HepG2 (cell line): Measurements from ENCODE around the gene RTP5. TPM values are rescaled to one million over a fixed set of nuclear protein-coding genes. Genes with fewer than 3 reads are reported as not detected.

Source experiments
- EED ChIP-seq: sonication (generic); formaldehyde crosslinking; IDR thresholded peaks from 2 replicates; pipeline ENCODE4 v1.5.0; 2020; ENCODE audit warnings: mild to moderate bottlenecking, missing genetic modification reagents
- MBNL3 ChIP-seq: fragments of 250-450 bp; sonication (Bioruptor Pico); conservative IDR thresholded peaks from 2 replicates; pipeline ENCODE4 v1.8.0; 2022; ENCODE audit warnings: mild to moderate bottlenecking, inconsistent platforms
- NFKB2 ChIP-seq: sonication (generic); formaldehyde crosslinking; IDR thresholded peaks from 2 replicates; pipeline ENCODE4 v1.4.0; 2020; ENCODE audit warnings: missing genetic modification reagents, borderline replicate concordance
- PHB2 ChIP-seq: fragments of 450-650 bp; IDR thresholded peaks from 2 replicates; pipeline ENCODE4 v1.6.1; 2018; ENCODE audit not compliant: partially characterized antibody
- SKI ChIP-seq: fragments of 450-650 bp; IDR thresholded peaks from one replicate; pipeline ENCODE4 v1.6.1; 2018; ENCODE audit warnings: mild to moderate bottlenecking; ENCODE audit not compliant: partially characterized antibody
- YEATS2 ChIP-seq: sonication (generic); formaldehyde crosslinking; IDR thresholded peaks from 2 replicates; pipeline ENCODE4 v1.4.0; 2020; ENCODE audit warnings: missing genetic modification reagents, borderline replicate concordance
- ZNF343 ChIP-seq: sonication (generic); formaldehyde crosslinking; IDR thresholded peaks from 2 replicates; pipeline ENCODE4 v1.4.0; 2020; ENCODE audit warnings: mild to moderate bottlenecking, missing genetic modification reagents
- polyA plus RNA-seq, 8 experiments: library from polyadenylated mRNA; depleted of rRNA in 3 of 8; stranded (reverse) in 7 of 8; unstranded in 1 of 8; fragments of >200 nt; fragmentation: Illumina TruSeq in 4 of 8; extraction: Trizol in 4 of 8; gene quantifications; 2 replicates each; pipeline versions ENCODE4 v1.2.1 to v1.2.3, GENCODE V29; 2011 to 2016; ENCODE audit warnings: low read depth in 4 of 8, missing spikeins in 1 of 8, mixed read lengths in 1 of 8; ENCODE audit not compliant: insufficient read depth in 1 of 8
- total RNA-seq, 5 experiments: library from RNA; depleted of rRNA; stranded (reverse); fragments of >200 nt; fragmentation: Illumina TruSeq; extraction: Trizol; gene quantifications; 2 replicates each; pipeline ENCODE4 v1.2.3, GENCODE V29; 2016; ENCODE audit warnings: low read depth in 1 of 5
- TF ChIP-seq, protein P1 (sequence below): sonication (generic); formaldehyde crosslinking; IDR thresholded peaks from 2 replicates; pipeline ENCODE4 v1.4.0; 2020; ENCODE audit warnings: missing genetic modification reagents
- TF ChIP-seq, protein P2 (sequence below): sonication (generic); formaldehyde crosslinking; IDR thresholded peaks from 2 replicates; pipeline ENCODE4 v1.8.0; 2022; ENCODE audit warnings: mild to moderate bottlenecking, missing genetic modification reagents, moderate library complexity
- TF ChIP-seq, protein P3 (sequence below): sonication (generic); formaldehyde crosslinking; IDR thresholded peaks from 2 replicates; pipeline ENCODE4 v1.4.0; 2020; ENCODE audit warnings: mild to moderate bottlenecking, missing genetic modification reagents
- TF ChIP-seq, protein P4 (sequence below): sonication (generic); formaldehyde crosslinking; IDR thresholded peaks from 2 replicates; pipeline ENCODE4 v1.8.0; 2022; ENCODE audit warnings: missing genetic modification reagents, mild to moderate bottlenecking, borderline replicate concordance
- TF ChIP-seq, protein P5 (sequence below), 2 experiments: IDR thresholded peaks; 2 replicates each; pipeline ENCODE4 v1.6.1; 2011 to 2012; ENCODE audit warnings: low read length in 2 of 2, borderline replicate concordance in 1 of 2, low read depth in 1 of 2, mild to moderate bottlenecking in 1 of 2, moderate library complexity in 1 of 2
- TF ChIP-seq, protein P6 (sequence below): sonication (generic); formaldehyde crosslinking; IDR thresholded peaks from 2 replicates; pipeline ENCODE4 v1.8.1; 2023; ENCODE audit warnings: mild to moderate bottlenecking, inconsistent platforms, moderate library complexity, missing genetic modification reagents, borderline replicate concordance
- TF ChIP-seq, protein P7 (sequence below): sonication (generic); formaldehyde crosslinking; IDR thresholded peaks from 2 replicates; pipeline ENCODE4 v1.5.0; 2020; ENCODE audit warnings: missing genetic modification reagents

The RTP5 gene
- total and polyA plus RNA-seq, 2 of the 13 experiments (the other 11 are each of a cell fraction or from before 2014, with no cell fraction given), result not detected

DNA sequence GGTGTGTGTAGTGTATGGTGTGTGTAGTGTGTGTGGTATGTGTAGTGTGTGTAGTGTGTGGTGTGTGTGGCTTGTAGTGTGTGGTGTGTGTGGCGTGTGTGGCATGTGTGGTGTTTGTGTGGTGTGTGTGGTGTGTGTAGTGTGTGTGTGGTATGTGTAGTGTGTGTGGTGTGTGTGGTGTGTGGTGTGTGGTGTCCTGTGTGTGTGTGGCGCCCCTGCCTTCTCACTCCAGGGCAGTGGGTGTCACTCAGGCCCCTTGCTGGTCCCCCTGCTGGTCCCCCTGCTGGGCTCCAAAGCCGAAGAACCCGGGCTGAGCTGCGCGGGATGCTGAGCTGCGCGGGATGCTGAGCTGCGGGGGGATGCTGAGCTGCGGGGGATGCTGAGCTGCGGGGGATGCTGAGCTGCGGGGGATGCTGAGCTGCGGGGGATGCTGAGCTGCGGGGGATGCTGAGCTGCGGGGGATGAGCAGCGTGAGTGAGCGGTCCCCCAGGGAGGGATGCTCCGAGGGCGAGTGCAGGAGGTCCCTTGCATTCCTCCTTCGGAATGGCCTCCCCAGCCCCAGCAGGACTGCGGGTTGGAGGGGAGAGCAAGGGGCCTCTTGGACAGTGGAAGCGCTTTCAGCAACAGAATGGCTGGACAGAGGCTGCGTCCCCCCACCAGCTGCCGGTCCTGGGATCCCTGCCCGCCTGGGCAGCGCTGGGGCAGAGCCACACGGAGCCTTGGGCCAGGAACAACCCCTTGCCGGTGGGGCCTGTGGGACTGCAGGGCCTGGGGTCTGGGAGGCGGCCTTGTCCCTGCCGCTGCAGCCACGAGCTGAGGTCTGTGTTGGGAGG lies 3.4 kb upstream of the RTP5 start (continued):
- TF ChIP-seq, protein P1, sequence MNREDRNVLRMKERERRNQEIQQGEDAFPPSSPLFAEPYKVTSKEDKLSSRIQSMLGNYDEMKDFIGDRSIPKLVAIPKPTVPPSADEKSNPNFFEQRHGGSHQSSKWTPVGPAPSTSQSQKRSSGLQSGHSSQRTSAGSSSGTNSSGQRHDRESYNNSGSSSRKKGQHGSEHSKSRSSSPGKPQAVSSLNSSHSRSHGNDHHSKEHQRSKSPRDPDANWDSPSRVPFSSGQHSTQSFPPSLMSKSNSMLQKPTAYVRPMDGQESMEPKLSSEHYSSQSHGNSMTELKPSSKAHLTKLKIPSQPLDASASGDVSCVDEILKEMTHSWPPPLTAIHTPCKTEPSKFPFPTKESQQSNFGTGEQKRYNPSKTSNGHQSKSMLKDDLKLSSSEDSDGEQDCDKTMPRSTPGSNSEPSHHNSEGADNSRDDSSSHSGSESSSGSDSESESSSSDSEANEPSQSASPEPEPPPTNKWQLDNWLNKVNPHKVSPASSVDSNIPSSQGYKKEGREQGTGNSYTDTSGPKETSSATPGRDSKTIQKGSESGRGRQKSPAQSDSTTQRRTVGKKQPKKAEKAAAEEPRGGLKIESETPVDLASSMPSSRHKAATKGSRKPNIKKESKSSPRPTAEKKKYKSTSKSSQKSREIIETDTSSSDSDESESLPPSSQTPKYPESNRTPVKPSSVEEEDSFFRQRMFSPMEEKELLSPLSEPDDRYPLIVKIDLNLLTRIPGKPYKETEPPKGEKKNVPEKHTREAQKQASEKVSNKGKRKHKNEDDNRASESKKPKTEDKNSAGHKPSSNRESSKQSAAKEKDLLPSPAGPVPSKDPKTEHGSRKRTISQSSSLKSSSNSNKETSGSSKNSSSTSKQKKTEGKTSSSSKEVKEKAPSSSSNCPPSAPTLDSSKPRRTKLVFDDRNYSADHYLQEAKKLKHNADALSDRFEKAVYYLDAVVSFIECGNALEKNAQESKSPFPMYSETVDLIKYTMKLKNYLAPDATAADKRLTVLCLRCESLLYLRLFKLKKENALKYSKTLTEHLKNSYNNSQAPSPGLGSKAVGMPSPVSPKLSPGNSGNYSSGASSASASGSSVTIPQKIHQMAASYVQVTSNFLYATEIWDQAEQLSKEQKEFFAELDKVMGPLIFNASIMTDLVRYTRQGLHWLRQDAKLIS, result no peak
- TF ChIP-seq, protein P2, sequence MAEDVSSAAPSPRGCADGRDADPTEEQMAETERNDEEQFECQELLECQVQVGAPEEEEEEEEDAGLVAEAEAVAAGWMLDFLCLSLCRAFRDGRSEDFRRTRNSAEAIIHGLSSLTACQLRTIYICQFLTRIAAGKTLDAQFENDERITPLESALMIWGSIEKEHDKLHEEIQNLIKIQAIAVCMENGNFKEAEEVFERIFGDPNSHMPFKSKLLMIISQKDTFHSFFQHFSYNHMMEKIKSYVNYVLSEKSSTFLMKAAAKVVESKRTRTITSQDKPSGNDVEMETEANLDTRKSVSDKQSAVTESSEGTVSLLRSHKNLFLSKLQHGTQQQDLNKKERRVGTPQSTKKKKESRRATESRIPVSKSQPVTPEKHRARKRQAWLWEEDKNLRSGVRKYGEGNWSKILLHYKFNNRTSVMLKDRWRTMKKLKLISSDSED (CRISPR knock-in tag), result no peak
- TF ChIP-seq, protein P3, sequence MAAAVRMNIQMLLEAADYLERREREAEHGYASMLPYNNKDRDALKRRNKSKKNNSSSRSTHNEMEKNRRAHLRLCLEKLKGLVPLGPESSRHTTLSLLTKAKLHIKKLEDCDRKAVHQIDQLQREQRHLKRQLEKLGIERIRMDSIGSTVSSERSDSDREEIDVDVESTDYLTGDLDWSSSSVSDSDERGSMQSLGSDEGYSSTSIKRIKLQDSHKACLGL (CRISPR knock-in tag), result no peak
- TF ChIP-seq, protein P4, sequence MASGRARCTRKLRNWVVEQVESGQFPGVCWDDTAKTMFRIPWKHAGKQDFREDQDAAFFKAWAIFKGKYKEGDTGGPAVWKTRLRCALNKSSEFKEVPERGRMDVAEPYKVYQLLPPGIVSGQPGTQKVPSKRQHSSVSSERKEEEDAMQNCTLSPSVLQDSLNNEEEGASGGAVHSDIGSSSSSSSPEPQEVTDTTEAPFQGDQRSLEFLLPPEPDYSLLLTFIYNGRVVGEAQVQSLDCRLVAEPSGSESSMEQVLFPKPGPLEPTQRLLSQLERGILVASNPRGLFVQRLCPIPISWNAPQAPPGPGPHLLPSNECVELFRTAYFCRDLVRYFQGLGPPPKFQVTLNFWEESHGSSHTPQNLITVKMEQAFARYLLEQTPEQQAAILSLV (CRISPR knock-in tag), result no peak
- TF ChIP-seq, protein P5, sequence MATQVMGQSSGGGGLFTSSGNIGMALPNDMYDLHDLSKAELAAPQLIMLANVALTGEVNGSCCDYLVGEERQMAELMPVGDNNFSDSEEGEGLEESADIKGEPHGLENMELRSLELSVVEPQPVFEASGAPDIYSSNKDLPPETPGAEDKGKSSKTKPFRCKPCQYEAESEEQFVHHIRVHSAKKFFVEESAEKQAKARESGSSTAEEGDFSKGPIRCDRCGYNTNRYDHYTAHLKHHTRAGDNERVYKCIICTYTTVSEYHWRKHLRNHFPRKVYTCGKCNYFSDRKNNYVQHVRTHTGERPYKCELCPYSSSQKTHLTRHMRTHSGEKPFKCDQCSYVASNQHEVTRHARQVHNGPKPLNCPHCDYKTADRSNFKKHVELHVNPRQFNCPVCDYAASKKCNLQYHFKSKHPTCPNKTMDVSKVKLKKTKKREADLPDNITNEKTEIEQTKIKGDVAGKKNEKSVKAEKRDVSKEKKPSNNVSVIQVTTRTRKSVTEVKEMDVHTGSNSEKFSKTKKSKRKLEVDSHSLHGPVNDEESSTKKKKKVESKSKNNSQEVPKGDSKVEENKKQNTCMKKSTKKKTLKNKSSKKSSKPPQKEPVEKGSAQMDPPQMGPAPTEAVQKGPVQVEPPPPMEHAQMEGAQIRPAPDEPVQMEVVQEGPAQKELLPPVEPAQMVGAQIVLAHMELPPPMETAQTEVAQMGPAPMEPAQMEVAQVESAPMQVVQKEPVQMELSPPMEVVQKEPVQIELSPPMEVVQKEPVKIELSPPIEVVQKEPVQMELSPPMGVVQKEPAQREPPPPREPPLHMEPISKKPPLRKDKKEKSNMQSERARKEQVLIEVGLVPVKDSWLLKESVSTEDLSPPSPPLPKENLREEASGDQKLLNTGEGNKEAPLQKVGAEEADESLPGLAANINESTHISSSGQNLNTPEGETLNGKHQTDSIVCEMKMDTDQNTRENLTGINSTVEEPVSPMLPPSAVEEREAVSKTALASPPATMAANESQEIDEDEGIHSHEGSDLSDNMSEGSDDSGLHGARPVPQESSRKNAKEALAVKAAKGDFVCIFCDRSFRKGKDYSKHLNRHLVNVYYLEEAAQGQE (IDR thresholded peaks at IDR 0.05; ENCODE audit: borderline replicate concordance in 1 of 2, low read depth in 1 of 2, low read length in 2 of 2), result peak; percentile 54 to 89
- TF ChIP-seq, protein P6, sequence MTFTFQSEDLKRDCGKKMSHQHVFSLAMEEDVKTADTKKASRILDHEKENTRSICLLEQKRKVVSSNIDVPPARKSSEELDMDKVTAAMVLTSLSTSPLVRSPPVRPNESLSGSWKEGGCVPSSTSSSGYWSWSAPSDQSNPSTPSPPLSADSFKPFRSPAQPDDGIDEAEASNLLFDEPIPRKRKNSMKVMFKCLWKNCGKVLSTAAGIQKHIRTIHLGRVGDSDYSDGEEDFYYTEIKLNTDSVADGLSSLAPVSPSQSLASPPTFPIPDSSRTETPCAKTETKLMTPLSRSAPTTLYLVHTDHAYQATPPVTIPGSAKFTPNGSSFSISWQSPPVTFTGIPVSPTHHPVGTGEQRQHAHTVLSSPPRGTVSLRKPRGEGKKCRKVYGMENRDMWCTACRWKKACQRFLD, result no peak
- TF ChIP-seq YEATS2, result no peak
- TF ChIP-seq ZNF343 (CRISPR knock-in tag), result no peak
- no peak for TF ChIP-seq MBNL3 (CRISPR knock-in tag)
- TF ChIP-seq, protein P7, sequence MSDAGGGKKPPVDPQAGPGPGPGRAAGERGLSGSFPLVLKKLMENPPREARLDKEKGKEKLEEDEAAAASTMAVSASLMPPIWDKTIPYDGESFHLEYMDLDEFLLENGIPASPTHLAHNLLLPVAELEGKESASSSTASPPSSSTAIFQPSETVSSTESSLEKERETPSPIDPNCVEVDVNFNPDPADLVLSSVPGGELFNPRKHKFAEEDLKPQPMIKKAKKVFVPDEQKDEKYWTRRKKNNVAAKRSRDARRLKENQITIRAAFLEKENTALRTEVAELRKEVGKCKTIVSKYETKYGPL (CRISPR knock-in tag), result no peak
- TF ChIP-seq SKI, result no peak
- peak; percentile 15; the same call in 1 of the 2 replicates for TF ChIP-seq EED (CRISPR knock-in tag)
- TF ChIP-seq PHB2, result no peak
- TF ChIP-seq NFKB2 (CRISPR knock-in tag), result no peak
